Epithelial cell of esophagus (primary cell): ENCODE data around the gene NHERF2.

Source experiments
- DNase-seq: peaks from one replicate; pipeline ENCODE4 v3.0.0; 2010; ENCODE audit warnings: low read depth
- H3K4me3 ChIP-seq: 2 replicates; pipeline ENCODE4 v1.5.1; 2011; ENCODE audit warnings: mild to moderate bottlenecking, low read length, control low read depth
- CTCF ChIP-seq: IDR thresholded peaks from 2 replicates; pipeline ENCODE4 v1.5.1; 2011; ENCODE audit warnings: low read depth, mild to moderate bottlenecking, low read length, control low read depth, inconsistent platforms; ENCODE audit not compliant: insufficient read depth; ENCODE audit errors: missing control alignments

Gene NHERF2

DNA sequence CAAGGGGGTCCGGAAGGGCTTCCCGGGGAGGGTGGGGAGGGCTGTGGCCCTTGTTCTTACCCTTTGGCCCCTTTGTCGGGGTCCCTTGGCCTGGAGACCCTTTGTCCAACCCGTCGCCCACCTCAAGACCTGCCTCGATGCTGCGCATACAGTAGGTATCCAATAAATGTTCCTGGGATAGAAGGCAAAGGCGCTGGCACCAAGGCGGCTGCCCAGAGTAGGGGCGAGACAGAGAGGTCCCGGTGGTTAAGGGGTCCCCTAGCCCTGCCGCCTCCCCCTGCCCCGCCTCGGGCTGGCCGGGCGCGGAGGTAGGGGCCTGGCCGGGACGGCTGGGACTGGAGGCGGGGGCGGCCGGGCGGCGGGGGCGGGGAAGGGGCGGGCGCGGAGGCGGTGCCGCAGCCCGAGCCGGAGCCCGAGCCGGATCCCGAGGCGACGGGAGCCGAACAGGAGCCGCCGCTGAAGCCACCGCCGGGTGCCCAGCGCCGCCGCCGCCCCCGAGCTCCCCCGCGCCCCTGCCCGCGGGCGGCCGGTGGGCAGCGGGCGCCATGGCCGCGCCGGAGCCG is at the start of gene NHERF2:
NHERF2 (plus strand) TSS at position 442 of the 563 bp plus-strand sequence; CDS start at position 546, 104 bp downstream.
- TF ChIP-seq CTCF = no peak
- no peak for DNase-seq
- peak within 1 kb of the TSS; percentile 49 for H3K4me3 ChIP-seq

DNA sequence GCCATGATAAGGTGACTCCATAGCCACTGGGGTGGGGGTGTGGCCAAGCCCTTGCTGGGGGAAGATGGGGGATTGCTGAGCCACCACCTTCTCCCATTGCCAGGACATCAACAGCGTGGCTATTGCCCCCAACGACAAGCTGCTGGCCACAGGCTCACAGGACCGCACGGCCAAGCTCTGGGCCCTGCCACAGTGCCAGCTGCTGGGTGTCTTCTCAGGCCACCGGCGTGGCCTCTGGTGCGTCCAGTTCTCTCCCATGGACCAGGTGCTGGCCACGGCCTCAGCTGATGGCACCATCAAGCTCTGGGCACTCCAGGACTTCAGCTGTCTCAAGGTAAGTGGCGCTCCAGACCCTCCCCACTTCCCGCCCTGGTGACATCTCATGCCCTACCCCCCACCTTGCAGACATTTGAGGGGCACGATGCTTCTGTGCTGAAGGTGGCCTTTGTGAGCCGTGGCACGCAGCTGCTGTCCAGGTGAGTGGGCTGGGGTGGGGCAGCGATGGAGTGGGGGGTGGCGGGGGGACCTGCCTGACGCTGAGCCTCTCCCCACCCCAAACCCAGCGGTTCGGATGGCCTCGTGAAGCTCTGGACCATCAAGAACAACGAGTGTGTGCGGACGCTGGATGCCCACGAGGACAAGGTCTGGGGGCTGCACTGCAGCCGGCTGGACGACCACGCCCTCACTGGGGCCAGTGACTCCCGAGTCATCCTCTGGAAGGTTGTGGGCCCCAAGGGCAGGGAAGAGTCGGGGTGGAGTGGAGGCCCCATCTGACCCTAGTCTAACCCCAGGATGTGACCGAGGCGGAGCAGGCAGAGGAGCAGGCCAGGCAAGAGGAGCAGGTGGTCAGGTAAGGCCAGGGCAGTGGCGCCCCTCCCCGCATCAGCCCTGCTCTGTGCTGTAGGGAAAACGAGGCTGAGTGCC is 49.5 kb upstream of the NHERF2 start:
- no peak overlapping the region for H3K4me3 ChIP-seq
- no peak for DNase-seq
- no peak for TF ChIP-seq CTCF

DNA sequence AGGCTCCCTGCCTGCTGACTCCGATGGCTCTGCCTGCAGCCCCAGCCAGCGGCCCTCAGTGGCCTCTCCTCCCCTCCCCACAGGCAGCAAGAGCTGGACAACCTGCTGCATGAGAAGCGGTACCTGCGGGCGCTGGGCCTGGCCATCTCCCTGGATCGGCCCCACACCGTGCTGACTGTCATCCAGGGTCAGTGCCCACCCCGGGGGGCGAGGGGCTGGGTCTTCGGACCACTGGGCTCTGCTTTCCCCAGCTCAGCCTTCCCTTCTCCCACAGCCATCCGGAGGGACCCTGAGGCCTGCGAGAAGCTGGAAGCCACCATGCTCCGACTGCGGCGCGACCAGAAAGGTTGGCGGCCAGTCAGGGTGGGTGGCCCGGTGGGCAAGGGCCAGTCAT is 48.8 kb upstream of the NHERF2 start:
- H3K4me3 ChIP-seq = no peak overlapping the region
- no peak for TF ChIP-seq CTCF
- no peak for DNase-seq

GRCh38 chr16:1978476-1979120 is 48.1 kb upstream of the NHERF2 start:
- no peak for DNase-seq
- no peak for TF ChIP-seq CTCF
- H3K4me3 ChIP-seq = peak overlapping the region; percentile 42

GRCh38 chr16:1979271-1980029 is 47.3 kb upstream of the NHERF2 start:
- DNase-seq = peak; percentile 97
- TF ChIP-seq CTCF = no peak
- peak overlapping the region; percentile 46 for H3K4me3 ChIP-seq

DNA sequence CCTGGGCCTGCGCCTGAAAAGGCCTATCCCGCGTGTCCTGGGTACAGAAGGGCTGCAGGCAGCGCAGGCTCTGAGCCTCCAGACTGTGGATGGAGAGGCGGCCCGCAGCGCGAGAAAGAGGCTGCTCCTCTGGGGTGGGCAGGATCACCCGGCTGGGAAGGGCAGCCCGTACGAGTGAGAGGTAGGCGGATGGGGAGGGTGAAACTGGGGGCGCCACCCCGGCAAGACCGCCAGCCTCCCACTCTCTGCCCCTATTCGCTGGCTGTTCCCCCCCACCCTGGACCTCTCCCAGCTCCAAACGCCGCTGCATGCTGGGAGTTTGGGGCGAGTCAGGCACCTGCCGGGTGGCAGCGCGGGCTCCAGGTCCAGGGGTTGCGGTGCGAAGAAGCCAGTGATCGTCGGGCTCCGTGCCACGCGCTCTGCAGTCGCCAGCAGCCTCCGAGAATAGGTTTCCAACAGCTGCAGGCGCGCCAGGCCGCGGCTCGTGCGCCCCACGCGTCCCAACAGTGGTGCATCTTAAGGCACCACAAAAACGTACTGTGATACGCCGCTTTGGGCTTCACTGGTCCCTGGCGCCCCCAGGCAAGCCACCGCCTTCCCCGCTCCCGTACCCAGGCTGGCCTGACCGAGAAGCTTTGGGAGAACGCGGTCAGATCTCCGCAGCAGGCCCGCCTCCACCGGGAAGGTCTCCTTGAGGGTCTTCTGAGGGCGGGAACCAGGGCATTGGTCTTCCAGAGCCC is 46.5 kb upstream of the NHERF2 start:
- TF ChIP-seq CTCF = no peak
- DNase-seq = peak; percentile 26
- peak overlapping the region; percentile 46 for H3K4me3 ChIP-seq
